Stimulated activated CD8-positive, alpha-beta memory T cell treated with anti-CD3 and anti-CD28 coated beads, Interleukin-15, amount 100 ng/mL, for 1 hour (primary cell): ENCODE data around the gene TLK2.
"Not testable (repeated sequence)": the region's sequence is repeated elsewhere in the genome, so short reads cannot be mapped to it uniquely, and the experiment has no call there.

Experiments used
- DNase-seq: peaks from one replicate; pipeline ENCODE4 v3.0.0-alpha.2; 2020; ENCODE audit warnings: low read depth

Gene TLK2

GRCh38 chr17:62478424-62478879 lies at the start of gene TLK2:
Gene TLK2, plus strand, starts transcription at chr17:62478825. Its CDS starts 2,301 bp downstream, at chr17:62481126.
- peak; percentile 43 for DNase-seq

- not testable (repeated sequence) for DNase-seq
Observed at GRCh38 chr17:62435251-62435650, 43.4 kb upstream of the TLK2 start.

GRCh38 chr17:62441181-62441580 lies 37.4 kb upstream of the TLK2 start:
- DNase-seq = not testable (repeated sequence)

- DNase-seq = no peak
Observed at GRCh38 chr17:62444063-62444462, 34.6 kb upstream of the TLK2 start.

- DNase-seq = not testable (repeated sequence)
Observed at GRCh38 chr17:62445791-62446190, 32.8 kb upstream of the TLK2 start.

- not testable (repeated sequence) for DNase-seq
Observed at GRCh38 chr17:62452195-62452594, 26.4 kb upstream of the TLK2 start.

- not testable (repeated sequence) for DNase-seq
Observed at GRCh38 chr17:62453041-62453440, 25.6 kb upstream of the TLK2 start.

- not testable (repeated sequence) for DNase-seq
Observed at GRCh38 chr17:62453656-62454055, 25.0 kb upstream of the TLK2 start.

- not testable (repeated sequence) for DNase-seq
Observed at GRCh38 chr17:62454111-62454510, 24.5 kb upstream of the TLK2 start.

GRCh38 chr17:62456016-62456415 lies 22.6 kb upstream of the TLK2 start:
- no peak for DNase-seq

GRCh38 chr17:62458483-62458882 lies 20.1 kb upstream of the TLK2 start:
- DNase-seq = not testable (repeated sequence)

- not testable (repeated sequence) for DNase-seq
Observed at GRCh38 chr17:62464422-62464821, 14.2 kb upstream of the TLK2 start.

- not testable (repeated sequence) for DNase-seq
Observed at GRCh38 chr17:62465271-62465670, 13.4 kb upstream of the TLK2 start.

GRCh38 chr17:62470666-62471379 lies 7.8 kb upstream of the TLK2 start:
- peak; percentile 36 for DNase-seq

GRCh38 chr17:62471380-62471880 lies 7.2 kb upstream of the TLK2 start:
- not testable (repeated sequence) for DNase-seq

GRCh38 chr17:62473030-62473982 lies 5.3 kb upstream of the TLK2 start:
- not testable (repeated sequence) for DNase-seq

- DNase-seq = not testable (repeated sequence)
Observed at GRCh38 chr17:62477111-62477510, 1.5 kb upstream of the TLK2 start.

GRCh38 chr17:62477718-62478408 lies 762 bp upstream of the TLK2 start:
- DNase-seq = not testable (repeated sequence)

- not testable (repeated sequence) for DNase-seq
Observed at GRCh38 chr17:62478880-62479638, 434 bp downstream of the TLK2 start.

- DNase-seq = not testable (repeated sequence)
Observed at GRCh38 chr17:62479639-62480258, 1.1 kb downstream of the TLK2 start.

- not testable (repeated sequence) for DNase-seq
Observed at GRCh38 chr17:62482553-62482952, 3.9 kb downstream of the TLK2 start.
